IPS-18a (cell line): ENCODE results near the gene EML1.

Experiments
- H3K27ac ChIP-seq: one replicate; pipeline ENCODE4 v1.5.1; 2013; ENCODE audit warnings: low read length
- H3K27me3 ChIP-seq: one replicate; pipeline ENCODE4 v1.6.1; 2013; ENCODE audit warnings: mild to moderate bottlenecking, low read length; ENCODE audit not compliant: control insufficient read depth, insufficient read depth
- H3K36me3 ChIP-seq: one replicate; pipeline ENCODE4 v1.6.1; 2013; ENCODE audit warnings: low read depth, low read length; ENCODE audit not compliant: control insufficient read depth
- H3K4me1 ChIP-seq: one replicate; pipeline ENCODE4 v1.6.1; 2013; ENCODE audit warnings: low read depth, low read length; ENCODE audit not compliant: control insufficient read depth
- H3K4me3 ChIP-seq: one replicate; pipeline ENCODE4 v1.5.1; 2013; ENCODE audit warnings: low read length
- H3K9ac ChIP-seq: one replicate; pipeline ENCODE4 v1.6.1; 2013; ENCODE audit warnings: mild to moderate bottlenecking, low read length, moderate library complexity
- H3K9me3 ChIP-seq: one replicate; pipeline ENCODE4 v1.6.1; 2013; ENCODE audit warnings: low read depth, low read length; ENCODE audit not compliant: control insufficient read depth

Gene EML1

DNA sequence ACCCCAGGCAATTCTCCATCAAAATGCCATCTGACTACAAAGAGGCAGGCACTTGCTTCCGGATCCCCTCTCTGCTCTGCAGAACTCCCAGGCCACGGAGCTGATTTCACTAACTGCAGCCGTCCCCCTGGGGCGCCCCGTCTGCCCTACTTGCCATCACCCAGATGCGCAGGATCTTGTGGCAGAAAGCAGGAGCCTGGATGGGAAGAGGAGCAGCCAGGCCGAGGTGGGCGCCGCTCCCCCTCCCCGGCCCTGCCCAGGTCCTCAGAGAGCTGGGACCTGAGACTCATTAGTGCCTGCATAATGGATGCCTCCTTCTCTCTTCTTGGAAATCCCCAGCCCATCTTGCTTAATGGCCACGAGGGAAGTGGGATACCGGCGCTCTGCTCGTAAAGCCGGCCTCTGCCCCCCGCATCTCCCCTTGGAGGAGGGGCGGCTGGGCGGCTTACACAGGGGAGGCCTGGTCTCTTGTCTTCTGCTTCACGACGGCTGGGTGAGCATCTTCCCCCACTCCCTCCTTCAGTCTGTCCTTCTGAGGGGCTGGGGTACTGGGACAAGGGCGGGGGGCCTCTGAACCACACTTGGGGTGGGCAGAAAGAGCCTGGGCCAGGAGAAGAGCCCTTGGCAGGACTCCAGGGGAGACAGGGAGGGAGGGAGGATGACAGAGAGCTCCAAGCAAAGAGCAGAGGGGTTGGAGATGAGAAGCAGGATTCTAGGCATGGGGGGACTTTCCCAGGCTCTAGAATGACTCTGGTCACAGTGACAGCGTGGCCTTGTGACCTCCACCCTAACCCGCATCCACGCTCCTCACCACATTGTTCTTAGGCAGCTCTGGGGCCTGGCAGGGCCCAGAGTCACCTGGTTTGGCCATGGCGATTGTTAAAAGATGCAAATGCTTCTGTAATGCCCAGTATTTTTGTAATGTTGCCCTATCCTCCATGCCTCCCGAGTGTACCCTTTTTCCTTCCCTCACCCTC lies 19.4 kb upstream of the EML1 start:
- no peaks in the 10 kb centered on the region for H3K9me3 ChIP-seq
- peaks cover 29% of the 10 kb centered on the region for H3K4me1 ChIP-seq
- no peak overlapping the region for H3K9ac ChIP-seq
- no peaks in the 10 kb centered on the region for H3K27me3 ChIP-seq
- no peak overlapping the region for H3K27ac ChIP-seq
- H3K4me3 ChIP-seq = no peak overlapping the region
- H3K36me3 ChIP-seq = no peaks in the 10 kb centered on the region

DNA sequence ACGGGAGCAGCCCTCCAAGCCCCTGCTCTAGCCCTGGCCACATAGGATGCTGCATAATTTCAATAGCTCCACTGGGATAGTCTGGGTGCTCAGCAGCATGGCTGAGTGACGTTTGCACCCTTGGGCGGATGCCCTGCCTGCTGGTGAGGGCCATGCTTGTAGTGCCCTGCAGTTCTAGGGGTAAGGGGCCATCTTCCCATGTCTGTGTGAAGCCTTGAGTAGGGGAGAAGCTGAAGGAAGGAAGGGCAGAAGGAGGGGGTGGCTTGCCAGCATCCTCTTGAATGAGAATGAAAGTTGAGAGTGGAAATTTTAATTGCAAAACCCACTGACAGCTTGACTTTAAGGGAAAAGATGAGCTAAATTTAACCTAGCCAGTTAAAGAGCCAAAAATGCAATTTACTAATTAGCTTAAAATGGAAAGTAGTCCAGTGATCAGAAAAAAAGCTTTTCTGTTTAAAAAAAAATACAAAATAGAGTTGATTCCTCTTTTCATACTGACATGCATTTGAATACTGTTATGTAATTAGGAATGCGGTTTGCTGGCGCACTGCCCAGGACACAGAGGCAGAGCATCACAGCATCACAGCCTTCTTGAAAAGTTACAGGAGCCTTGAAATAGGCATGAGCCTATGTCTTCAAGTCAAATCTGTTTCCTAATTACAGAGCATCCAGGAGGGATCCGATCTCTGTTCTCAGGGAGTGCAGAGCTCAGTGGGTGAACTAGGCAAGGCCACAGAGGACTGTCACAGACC lies 18.5 kb upstream of the EML1 start:
- no peaks in the 10 kb centered on the region for H3K27me3 ChIP-seq
- H3K9me3 ChIP-seq = no peaks in the 10 kb centered on the region
- H3K4me1 ChIP-seq = peaks cover 29% of the 10 kb centered on the region
- H3K4me3 ChIP-seq = no peak overlapping the region
- H3K36me3 ChIP-seq = no peaks in the 10 kb centered on the region
- H3K9ac ChIP-seq = no peak overlapping the region
- no peak overlapping the region for H3K27ac ChIP-seq

DNA sequence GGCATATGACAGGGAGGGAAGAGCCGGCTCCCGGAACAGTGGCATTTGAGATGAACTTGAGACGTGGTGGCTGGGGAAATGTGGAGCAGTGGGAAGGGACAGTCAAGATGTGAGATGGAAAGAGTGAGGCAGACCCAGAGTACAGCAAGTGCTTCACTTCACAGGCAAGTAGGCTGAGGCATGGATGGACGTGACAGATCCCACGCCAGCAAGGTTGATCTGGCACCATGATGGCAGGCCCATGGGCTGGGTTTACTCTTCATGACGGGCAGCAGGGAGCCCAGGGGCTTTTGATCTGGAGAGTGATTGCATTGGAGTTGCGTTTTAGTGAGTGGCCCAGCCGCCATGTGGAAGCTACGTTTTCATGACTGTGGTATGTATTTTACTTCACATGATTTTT lies 17.9 kb upstream of the EML1 start:
- no peaks in the 10 kb centered on the region for H3K36me3 ChIP-seq
- no peaks in the 10 kb centered on the region for H3K9me3 ChIP-seq
- no peak overlapping the region for H3K9ac ChIP-seq
- H3K4me1 ChIP-seq = peaks cover 29% of the 10 kb centered on the region
- no peak overlapping the region for H3K4me3 ChIP-seq
- no peak overlapping the region for H3K27ac ChIP-seq
- H3K27me3 ChIP-seq = no peaks in the 10 kb centered on the region

DNA sequence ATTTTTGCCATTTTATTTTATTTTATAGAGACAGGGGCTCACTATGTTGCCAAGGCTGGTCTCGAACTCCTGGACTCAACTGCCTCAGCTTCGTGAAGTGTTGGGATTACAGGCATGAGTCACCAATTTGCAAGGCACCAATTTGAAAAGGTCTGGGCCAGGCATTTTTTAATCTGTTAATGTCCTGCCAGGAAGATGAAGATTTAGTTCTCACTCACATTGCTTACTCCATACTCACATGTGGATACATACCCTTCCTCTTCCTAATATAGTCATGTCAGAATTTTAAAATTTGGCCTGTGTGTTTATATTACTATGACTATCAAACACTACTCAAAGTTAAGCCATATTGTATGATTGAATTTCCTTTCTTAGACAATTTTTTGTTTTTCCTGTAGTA lies 15.3 kb upstream of the EML1 start:
- no peaks in the 10 kb centered on the region for H3K27me3 ChIP-seq
- no peak overlapping the region for H3K27ac ChIP-seq
- H3K9ac ChIP-seq = no peak overlapping the region
- H3K9me3 ChIP-seq = no peaks in the 10 kb centered on the region
- no peaks in the 10 kb centered on the region for H3K36me3 ChIP-seq
- peaks cover 25% of the 10 kb centered on the region for H3K4me1 ChIP-seq
- no peak overlapping the region for H3K4me3 ChIP-seq

DNA sequence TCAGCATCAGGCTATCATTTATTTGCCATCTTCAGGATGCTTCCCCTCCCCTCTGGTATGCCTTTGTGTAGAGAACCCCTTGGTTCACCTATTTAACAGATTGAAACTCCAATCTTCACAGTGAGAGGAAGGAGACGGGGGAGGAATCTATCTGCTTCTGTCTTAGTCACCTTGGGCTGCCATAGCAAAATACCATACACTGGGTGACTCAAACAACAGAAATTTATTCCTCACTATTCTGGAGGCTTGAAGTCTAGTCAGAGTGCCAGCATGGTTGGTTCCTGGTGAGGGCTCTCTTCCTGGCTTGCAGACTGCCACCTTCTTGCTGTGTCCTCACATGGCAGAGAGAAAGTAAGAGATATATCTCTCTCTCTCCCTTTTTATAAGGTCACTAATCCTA lies 13.5 kb upstream of the EML1 start:
- Histone ChIP-seq H3K4me3 (no peak overlapping the region), H3K27ac (no peak overlapping the region), H3K4me1 (peaks cover 8% of the 10 kb centered on the region), H3K27me3 (no peaks in the 10 kb centered on the region), H3K9me3 (no peaks in the 10 kb centered on the region), H3K36me3 (no peaks in the 10 kb centered on the region), H3K9ac (no peak overlapping the region)

DNA sequence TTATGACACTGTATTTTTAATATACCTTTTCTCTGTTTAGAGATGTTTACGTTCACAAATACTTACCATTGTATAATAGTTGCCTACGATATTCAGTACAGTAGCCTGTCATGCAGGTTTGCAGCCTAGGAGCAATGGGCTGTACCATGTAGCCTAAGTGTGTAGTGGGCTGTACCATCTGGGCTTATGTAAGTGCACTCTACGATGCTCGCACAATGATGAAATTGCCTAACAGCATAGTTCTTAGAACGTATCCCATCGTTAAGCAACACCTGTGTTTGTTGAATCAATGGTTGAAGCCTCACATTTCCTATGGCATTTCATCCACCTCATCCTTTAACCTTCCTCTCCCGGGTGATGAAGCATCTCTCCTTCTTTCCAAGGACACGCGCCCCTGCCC lies 12.5 kb upstream of the EML1 start:
- Histone ChIP-seq H3K36me3 (no peaks in the 10 kb centered on the region), H3K4me3 (no peak overlapping the region), H3K27ac (no peak overlapping the region), H3K4me1 (no peaks in the 10 kb centered on the region), H3K9ac (no peak overlapping the region), H3K9me3 (no peaks in the 10 kb centered on the region), H3K27me3 (no peaks in the 10 kb centered on the region)

DNA sequence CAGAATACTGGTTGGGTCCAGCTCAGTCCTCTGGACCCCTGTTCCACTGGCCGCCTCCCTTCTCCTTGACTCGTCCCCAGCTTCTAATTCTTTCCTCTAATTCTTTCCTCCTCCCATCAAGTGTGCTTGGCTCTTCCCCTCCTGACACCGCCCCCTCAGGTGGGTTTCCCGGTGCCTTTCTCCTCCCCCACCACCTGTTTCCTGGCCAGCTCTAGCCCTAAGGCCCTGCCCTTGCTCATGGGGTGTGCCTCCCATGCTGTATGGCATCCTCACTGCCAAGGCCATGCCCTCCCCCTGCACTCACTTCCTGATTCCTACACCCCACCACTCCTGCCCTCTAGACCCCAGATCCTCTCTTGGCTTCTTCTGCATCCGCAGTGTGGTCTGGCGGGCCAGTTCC lies 12.1 kb upstream of the EML1 start:
- no peak overlapping the region for H3K27ac ChIP-seq
- no peak overlapping the region for H3K4me3 ChIP-seq
- no peaks in the 10 kb centered on the region for H3K9me3 ChIP-seq
- no peaks in the 10 kb centered on the region for H3K4me1 ChIP-seq
- no peaks in the 10 kb centered on the region for H3K27me3 ChIP-seq
- no peak overlapping the region for H3K9ac ChIP-seq
- no peaks in the 10 kb centered on the region for H3K36me3 ChIP-seq

DNA sequence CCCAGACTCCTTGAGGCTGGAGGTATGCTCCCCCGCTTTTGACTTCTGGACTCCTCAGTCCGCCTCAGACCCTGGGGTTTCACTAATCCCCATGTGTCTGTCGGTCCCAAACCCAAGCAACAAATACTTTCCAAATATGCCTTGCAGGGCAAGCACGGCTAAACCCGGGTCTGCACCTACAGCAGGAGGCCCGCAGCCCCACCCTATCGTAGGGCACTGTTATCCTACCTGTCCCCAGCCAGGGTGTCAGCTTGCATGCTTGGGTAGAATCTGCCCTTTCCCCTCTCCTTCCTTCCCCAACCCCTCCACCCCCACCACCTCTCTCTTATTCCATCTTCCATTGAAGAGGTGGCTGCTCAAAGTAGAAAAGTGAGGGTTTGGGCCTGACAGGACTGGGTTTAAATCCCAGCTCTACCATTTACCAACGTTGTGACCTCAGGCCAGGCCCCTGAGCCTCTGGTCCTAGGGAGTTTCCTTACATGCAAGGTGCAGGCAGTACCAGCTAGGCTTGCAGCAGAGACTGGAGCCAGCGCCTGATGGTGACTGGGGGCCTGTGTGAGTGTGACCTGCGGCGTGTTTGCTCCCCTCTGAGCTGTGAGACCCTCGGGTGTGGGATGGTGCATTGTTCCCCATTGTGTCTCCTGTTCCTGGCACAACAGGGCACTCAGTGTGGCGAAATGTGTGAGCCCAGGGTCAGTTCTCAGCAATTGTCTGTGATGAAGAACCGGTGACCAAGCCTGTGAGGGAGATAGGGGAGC lies 11.2 kb upstream of the EML1 start:
- Histone ChIP-seq H3K4me3 (no peak overlapping the region), H3K27ac (no peak overlapping the region), H3K36me3 (no peaks in the 10 kb centered on the region), H3K9ac (no peak overlapping the region), H3K27me3 (no peaks in the 10 kb centered on the region), H3K4me1 (no peaks in the 10 kb centered on the region), H3K9me3 (no peaks in the 10 kb centered on the region)

DNA sequence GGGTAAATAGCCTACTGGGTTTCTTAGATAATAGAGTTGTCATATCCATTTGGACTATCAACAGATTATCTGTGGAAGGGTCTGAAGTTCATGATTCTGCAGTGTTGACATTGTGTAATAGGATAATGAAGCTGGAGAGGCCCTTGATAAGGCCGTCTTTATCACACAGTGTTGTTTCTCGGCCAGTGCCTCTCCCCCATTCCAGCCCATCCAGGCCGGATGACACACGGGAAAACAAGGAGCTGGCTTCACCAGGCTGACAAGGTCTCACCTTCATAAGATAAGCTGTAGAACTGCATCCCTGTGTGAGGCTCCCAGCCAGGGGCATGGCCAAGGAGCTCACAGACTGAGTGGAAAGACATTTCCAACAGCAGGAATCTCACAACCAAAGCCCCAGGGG lies 8.7 kb upstream of the EML1 start:
- H3K9me3 ChIP-seq = no peaks in the 10 kb centered on the region
- H3K27me3 ChIP-seq = no peaks in the 10 kb centered on the region
- no peaks in the 10 kb centered on the region for H3K36me3 ChIP-seq
- no peak overlapping the region for H3K27ac ChIP-seq
- no peak overlapping the region for H3K4me3 ChIP-seq
- no peaks in the 10 kb centered on the region for H3K4me1 ChIP-seq
- H3K9ac ChIP-seq = no peak overlapping the region

DNA sequence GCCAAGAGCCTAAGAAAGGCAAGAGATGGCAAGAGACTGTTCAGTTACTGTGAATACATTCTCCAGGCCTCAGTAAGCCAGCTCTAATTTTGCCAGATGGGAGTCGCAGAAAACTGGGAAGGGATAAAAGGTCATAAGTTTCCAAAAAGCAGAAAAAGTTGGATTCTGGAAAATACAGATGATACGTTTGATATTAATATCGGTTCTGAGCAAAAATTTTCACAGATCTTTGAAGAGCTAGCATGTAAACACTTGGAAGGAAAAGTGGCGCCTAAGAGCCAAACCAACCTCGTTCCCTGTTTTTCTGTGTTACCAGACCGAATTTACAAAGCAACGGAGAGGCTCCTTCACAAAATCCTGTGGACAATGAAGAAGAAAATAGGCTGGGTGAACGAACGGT lies 7.8 kb upstream of the EML1 start:
- Histone ChIP-seq H3K9ac (no peak overlapping the region), H3K4me3 (no peak overlapping the region), H3K4me1 (no peaks in the 10 kb centered on the region), H3K9me3 (no peaks in the 10 kb centered on the region), H3K27ac (no peak overlapping the region), H3K27me3 (no peaks in the 10 kb centered on the region), H3K36me3 (no peaks in the 10 kb centered on the region)

DNA sequence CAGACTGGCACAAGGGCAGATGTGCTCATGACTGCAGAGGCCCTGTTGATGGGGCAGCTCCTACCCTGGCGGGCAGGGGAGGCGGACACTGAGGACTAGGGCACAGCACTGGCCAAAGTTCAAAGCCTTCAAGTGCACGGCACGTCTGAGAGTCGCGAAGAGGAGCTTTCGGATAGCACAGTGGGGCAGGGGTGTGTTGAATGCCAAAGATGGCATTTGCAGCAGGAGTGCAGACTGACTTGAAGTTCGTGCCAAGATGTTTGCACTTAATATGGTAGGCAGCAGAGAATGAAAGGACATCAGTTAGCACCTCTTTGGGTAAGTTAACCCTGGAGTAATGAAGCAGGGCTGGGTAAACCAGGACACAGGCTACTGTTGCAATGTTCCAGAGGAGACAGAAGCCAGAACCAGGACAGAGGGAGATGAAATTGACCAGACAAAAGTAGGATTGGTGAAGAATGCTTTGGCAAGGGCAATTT lies 6.7 kb upstream of the EML1 start:
- H3K4me1 ChIP-seq = no peaks in the 10 kb centered on the region
- H3K9me3 ChIP-seq = no peaks in the 10 kb centered on the region
- peaks cover 2% of the 10 kb centered on the region for H3K27me3 ChIP-seq
- H3K9ac ChIP-seq = no peak overlapping the region
- H3K36me3 ChIP-seq = no peaks in the 10 kb centered on the region
- H3K4me3 ChIP-seq = no peak overlapping the region
- H3K27ac ChIP-seq = no peak overlapping the region
